K562 (cell line): ENCODE results near the gene FAM171A2. TPM values are rescaled to one million over a fixed set of nuclear protein-coding genes. Genes with fewer than 3 reads are reported as not detected.

Experiments used
- BDP1 ChIP-seq: IDR thresholded peaks from 3 replicates; pipeline ENCODE4 v1.6.1; 2011; ENCODE audit not compliant: insufficient read length, insufficient read depth
- CBX8 ChIP-seq: fragments of 200-600 bp; sonication (generic); IDR thresholded peaks from 2 replicates; pipeline ENCODE4 v1.6.1; 2012; ENCODE audit warnings: borderline replicate concordance, mixed run types, low read depth, mild to moderate bottlenecking, moderate library complexity, mixed read lengths, low read length, control low read depth, inconsistent platforms; ENCODE audit not compliant: poor library complexity, severe bottlenecking; ENCODE audit errors: extremely low read depth
- HINFP ChIP-seq: fragments of 450-650 bp; conservative IDR thresholded peaks from 2 replicates; pipeline ENCODE4 v1.6.1; 2016; ENCODE audit warnings: missing genetic modification characterization, low read depth, mild to moderate bottlenecking, control low read depth, missing compliant biosample characterization
- HNRNPLL ChIP-seq: fragments of 200-400 bp; formaldehyde crosslinking; IDR thresholded peaks from 2 replicates; pipeline ENCODE4 v1.6.1; 2017; ENCODE audit warnings: low read length, low read depth, mild to moderate bottlenecking; ENCODE audit not compliant: poor library complexity, severe bottlenecking
- TAF15 ChIP-seq: fragments of 200-400 bp; formaldehyde crosslinking; IDR thresholded peaks from 2 replicates; pipeline ENCODE4 v1.6.1; 2017; ENCODE audit warnings: mild to moderate bottlenecking, low read depth, low read length, moderate library complexity
- THAP12 ChIP-seq: fragments of 250-450 bp; sonication (Bioruptor Pico); IDR thresholded peaks from 2 replicates; pipeline ENCODE4 v1.9.0; 2021; ENCODE audit warnings: mild to moderate bottlenecking, inconsistent platforms
- ZBTB49 ChIP-seq: sonication (generic); formaldehyde crosslinking; IDR thresholded peaks from 2 replicates; pipeline ENCODE4 v1.8.0; 2022; ENCODE audit warnings: missing genetic modification reagents, mild to moderate bottlenecking, borderline replicate concordance
- ZNF318 ChIP-seq, 2 experiments: fragments of 450-650 bp; IDR thresholded peaks; 2 replicates each; pipeline ENCODE4 v1.6.1; 2016; ENCODE audit warnings: mild to moderate bottlenecking in 2 of 2, borderline replicate concordance in 1 of 2, low read depth in 1 of 2, moderate library complexity in 1 of 2
- ZNF395 ChIP-seq: fragments of 200-800 bp; sonication (Bioruptor generic); IDR thresholded peaks from 2 replicates; pipeline ENCODE4 v1.6.1; 2017; ENCODE audit warnings: missing genetic modification characterization, missing compliant biosample characterization
- polyA plus RNA-seq, 8 experiments: library from polyadenylated mRNA; depleted of rRNA in 4 of 8; stranded (reverse) in 5 of 8; unstranded in 3 of 8; fragments of >200 nt; fragmentation: Nextera tagmentation in 2 of 8; fragmentation: Illumina TruSeq in 1 of 8; extraction: Ambion mirVana in 2 of 8; extraction: Trizol in 1 of 8; gene quantifications; 2 replicates each; pipeline versions ENCODE4 v1.2.1 to v1.2.3, GENCODE V29; 2011 to 2014; ENCODE audit warnings: inconsistent platforms in 1 of 8, missing spikeins in 1 of 8
- total RNA-seq, 7 experiments: library from RNA; depleted of rRNA in 6 of 7; stranded (reverse); fragments of >200 nt in 6 of 7; fragmentation: Illumina TruSeq in 2 of 7; extraction: Trizol in 2 of 7; gene quantifications; 2 replicates each; pipeline versions ENCODE4 v1.2.1 to v1.2.3, GENCODE V29; 2011 to 2021; ENCODE audit warnings: low replicate concordance in 1 of 7

The FAM171A2 gene
- total and polyA plus RNA-seq, 9 of the 15 experiments (the other 6 are each of a cell fraction or from before 2014, with no cell fraction given), result 0.10 to 10.2 (median 2.0) TPM; not detected in 1

GRCh38 chr17:44389723-44390202, 26.1 kb upstream of the FAM171A2 start (continued):
- TF ChIP-seq HINFP (tag) (no peak), HNRNPLL (no peak), BDP1 (no peak), THAP12 (CRISPR knock-in tag) (no peak), ZNF318 (IDR thresholded peaks at IDR 0.05; ENCODE audit: borderline replicate concordance in 1 of 2, low read depth in 1 of 2) (no peak), TAF15 (no peak), ZNF395 (CRISPR knock-in tag) (peak; percentile 94), CBX8 (no peak), ZBTB49 (no peak)
